DND-41 (cell line): Measurements from ENCODE around the gene KRT71.

Source experiments
- EZH2 ChIP-seq: IDR thresholded peaks from 3 replicates; pipeline ENCODE4 v1.6.1; 2012; ENCODE audit warnings: borderline replicate concordance, low read depth, mild to moderate bottlenecking, moderate library complexity, low read length, inconsistent platforms; ENCODE audit not compliant: severe bottlenecking
- TF ChIP-seq, protein P1 (sequence below): IDR thresholded peaks from 2 replicates; pipeline ENCODE4 v1.5.1; 2012; ENCODE audit warnings: borderline replicate concordance, low read length, moderate library complexity, mild to moderate bottlenecking; ENCODE audit not compliant: poor library complexity, severe bottlenecking; ENCODE audit errors: extremely low read depth

DNA sequence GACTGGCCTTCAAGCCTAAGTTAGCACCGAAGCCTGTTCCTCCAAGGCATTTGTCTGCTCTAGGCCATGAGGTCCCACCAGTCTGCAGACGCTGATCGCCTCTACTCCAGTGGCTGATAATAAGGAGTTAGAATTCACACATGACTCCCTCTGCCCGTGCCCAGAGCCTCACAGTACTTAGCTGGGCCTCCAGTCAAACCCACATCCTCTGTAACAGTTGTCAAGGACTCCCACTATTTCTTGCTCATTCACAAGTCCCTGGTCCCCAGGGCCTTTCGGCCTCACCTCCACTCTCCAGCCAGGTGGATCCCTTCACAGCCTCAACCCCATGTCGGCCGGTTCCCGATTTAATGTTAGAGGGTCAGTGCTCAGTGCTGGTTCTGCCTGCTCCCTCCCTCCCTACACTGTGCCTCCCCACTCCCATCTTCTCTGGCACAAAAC lies 26.4 kb downstream of the KRT71 start:
- TF ChIP-seq, protein P1, sequence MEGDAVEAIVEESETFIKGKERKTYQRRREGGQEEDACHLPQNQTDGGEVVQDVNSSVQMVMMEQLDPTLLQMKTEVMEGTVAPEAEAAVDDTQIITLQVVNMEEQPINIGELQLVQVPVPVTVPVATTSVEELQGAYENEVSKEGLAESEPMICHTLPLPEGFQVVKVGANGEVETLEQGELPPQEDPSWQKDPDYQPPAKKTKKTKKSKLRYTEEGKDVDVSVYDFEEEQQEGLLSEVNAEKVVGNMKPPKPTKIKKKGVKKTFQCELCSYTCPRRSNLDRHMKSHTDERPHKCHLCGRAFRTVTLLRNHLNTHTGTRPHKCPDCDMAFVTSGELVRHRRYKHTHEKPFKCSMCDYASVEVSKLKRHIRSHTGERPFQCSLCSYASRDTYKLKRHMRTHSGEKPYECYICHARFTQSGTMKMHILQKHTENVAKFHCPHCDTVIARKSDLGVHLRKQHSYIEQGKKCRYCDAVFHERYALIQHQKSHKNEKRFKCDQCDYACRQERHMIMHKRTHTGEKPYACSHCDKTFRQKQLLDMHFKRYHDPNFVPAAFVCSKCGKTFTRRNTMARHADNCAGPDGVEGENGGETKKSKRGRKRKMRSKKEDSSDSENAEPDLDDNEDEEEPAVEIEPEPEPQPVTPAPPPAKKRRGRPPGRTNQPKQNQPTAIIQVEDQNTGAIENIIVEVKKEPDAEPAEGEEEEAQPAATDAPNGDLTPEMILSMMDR = no peak
- no peak for TF ChIP-seq EZH2
